ENCODE measurements around the gene DMAC2.
"Not testable (repeated sequence)": the region's sequence is repeated elsewhere in the genome, so short reads cannot be mapped to it uniquely, and the experiment has no call there.

Gene DMAC2

DNA sequence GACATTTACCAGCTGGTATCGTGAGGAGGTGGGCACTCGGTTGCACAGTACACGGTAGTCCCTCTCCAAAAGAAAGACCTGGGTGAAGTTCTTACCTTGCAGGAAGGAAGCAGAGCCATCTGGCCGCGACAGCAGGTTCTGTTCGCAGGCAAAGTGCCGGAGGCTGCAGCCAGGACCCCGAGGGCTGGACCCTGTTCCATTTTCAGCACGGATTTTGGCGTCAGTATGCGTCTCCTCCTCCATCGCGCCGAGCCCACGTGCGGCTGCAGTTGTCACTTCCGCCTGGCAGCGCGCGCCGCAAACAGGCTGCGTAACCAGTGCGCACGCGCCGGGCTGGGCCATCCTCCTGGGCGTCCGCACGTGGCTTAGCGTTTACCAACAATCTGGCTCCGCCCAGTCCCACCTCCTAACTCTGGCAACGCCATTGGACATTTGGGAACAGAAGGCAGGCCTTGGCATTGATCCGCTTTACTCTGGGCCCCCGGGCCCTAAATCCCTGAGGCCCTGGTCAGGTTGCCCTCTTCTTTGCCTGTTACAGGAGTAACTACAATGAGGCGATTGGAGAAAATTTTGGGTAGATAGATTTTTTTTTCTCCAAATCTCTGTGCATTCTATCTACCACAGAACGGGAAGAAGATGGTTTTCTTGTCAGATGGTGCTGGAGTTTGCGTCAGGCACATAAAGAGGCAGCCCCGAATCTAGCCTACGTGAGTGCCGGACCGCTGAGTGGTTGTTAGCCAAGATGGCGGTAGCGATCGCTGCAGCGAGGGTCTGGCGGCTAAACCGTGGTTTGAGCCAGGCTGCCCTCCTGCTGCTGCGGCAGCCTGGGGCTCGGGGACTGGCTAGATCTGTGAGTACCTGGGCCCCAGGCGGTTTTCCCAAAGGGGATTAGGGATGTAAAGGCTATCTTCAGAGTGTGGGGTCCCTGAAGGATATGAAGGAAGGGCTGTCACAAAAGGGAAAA, 42.3 kb downstream of the DMAC2 start, which contains the start of the genes BCKDHA and EXOSC5:
BCKDHA (plus strand) TSS at position 733 of the 964 bp plus-strand sequence; CDS start at position 743, 10 bp downstream.
EXOSC5 (minus strand) TSS at position 274 of the 964 bp plus-strand sequence; CDS start at position 243, 31 bp downstream.
- DNase-seq, result peak; percentile 99

DNA sequence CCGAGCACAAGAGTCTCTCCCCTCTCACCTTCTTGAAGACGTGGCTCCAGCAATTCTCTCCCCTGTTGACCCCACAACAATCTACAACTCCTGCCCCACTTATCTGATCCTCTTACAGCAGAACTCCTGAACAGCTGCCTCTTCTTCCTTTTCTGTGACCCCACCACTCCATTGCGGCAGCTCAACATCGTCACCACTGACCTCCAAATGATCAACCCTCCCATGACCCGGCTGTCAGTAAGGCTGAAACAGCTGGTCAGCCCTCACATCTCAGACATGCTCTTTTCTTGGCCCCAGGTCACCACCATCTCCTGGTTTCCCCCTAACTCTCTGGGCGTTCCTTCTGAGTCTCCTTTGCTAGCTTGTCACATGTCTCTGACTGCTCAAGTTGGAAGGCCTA, 44.4 kb downstream of the DMAC2 start:
- no peak for DNase-seq

DNA sequence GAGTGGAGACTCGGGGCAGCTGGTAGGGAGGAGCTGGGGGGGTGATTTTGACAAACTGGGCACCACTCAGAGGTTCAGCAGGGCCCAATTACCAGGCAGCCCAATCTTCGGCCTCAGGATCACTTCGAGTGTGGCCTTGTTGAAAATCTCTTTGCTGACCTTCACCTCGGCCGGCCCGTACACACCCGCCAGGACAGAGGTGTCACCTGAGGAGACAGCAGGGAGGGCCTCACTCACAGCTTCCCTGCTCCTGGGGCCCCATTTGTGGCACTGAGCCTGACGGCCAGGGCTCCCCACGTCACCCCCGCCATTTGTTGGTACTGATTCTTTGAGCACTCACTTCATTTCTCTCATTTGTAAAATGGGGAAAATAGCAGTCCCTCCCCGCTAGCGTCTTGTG, 46.9 kb downstream of the DMAC2 start:
- DNase-seq, result no peak

DNA sequence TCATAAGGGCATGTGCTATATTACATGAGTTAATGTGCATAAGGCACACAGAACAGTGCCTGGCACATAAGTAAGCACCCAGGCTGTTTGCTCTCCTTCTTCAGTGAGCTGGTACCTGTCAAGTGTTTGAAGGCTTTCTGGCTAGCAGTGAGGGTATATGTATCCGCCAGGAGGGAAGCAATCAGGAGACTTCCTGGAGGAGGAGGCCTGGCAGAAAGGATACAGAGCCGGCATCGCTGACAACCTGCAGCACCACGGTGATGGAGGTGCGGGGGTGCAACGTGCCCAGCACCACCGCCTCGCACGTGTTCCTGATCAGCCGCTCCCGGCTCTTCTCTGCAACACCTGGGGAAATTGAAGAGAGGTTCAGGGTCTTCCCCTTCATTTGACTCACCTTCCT, 48.1 kb downstream of the DMAC2 start:
- no peak for DNase-seq

DNA sequence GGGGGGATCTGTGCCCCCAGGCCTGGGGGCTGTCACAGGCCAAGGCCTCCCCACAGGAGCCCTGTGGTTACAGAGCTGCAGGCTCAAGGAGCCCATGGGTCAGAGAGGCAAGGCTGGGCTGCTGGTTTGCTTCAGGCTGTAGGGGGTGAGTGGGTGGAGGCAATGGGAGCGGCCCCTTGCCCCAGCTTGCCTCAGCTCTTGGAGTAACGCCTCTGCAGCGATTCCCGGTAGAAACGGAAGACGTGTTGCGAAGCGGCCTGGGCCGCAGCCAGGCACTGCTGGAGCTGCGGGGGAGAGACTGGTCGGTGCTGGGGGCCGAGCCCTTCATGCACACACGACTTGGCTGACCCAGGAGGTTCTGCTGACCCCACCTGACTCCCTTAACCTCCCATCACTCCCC, 53.3 kb downstream of the DMAC2 start:
- no peak for DNase-seq

DNA sequence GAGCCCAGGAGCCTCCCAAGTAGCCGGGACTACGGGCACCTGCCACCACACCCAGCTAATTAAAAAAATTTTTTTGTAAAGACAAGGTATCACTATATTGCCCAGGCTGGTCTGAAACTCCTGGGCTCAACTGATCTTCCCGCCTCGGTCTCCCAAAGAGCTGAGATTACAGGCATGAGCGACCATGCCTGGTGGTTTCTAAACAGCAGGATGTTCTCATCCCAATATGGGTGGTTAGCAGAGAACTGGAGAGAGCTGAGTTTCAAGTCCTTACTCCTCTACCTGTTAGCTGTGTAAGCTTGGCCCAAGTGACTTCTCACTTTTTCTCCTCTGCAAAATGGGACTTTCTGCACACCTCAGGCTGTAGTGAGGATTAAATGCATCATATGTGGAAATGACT, 55.4 kb downstream of the DMAC2 start:
- no peak for DNase-seq

DNA sequence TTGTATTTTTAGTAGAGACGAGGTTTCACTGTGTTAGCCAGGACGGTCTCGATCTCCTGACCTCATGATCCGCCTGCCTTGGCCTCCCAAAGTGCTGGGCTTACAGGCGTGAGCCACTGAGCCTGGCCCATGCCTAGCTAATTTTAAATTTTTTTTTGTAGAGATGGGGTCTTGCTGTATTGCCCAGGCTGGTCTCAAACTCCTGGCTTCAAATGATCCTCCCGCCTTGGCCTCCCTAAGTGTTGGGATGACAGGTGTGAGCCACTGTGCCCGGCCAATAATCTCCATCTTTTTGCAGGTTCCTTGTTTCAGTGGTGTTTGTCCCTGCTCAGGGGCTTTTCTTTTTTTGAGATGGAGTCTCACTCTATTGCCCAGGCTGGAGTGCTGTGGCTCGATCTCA, 58.2 kb downstream of the DMAC2 start:
- not testable (repeated sequence) for DNase-seq
